GM18858 (cell line): ENCODE data around the gene ENOSF1.
"Not testable (repeated sequence)": the region's sequence is repeated elsewhere in the genome, so short reads cannot be mapped to it uniquely, and the experiment has no call there.

Source experiments
- ATAC-seq: cut with Tn5 transposase; IDR thresholded peaks from one replicate; pipeline ENCODE4 v1.9.1; 2021; ENCODE audit not compliant: unreplicated experiment

ENOSF1 gene

DNA sequence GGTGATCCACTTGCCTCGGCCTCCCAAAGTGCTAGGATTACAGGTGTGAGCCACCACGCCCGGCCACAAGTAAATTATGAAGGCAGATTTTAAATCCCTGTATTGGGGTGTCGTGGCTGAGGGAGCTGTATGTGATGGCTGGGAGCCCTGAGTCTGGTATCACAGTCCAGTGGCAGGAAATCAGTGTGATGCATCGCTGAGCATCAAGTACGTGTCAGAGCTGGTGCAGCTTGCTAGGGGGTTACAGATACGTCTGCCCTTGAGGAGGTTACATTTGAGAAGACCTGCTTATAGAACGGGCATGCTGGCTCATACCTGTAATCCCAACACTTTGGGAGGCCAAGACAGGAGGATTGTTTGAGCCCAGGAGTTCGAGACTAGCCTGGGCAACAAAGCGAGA is 4.3 kb downstream of the ENOSF1 start:
- no peak for ATAC-seq

DNA sequence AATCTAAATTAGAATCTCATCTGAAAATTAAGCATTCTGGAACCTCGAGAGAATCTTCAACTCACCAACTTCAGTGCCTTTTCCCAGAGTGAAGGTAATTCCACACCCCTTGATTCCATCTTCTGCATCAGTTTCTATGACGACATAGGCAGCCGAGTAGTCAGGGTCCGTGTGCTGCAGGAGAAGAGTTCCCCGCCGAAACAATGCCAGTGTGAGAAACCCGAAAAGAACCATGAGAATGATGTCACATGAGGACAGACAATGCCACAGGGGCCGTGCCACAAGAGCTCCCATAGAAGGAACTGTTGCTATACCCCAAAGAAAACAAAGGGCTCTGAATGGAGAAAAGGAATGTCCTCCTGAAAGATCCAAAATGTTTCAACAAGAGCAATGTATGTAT is 6.0 kb downstream of the ENOSF1 start:
- no peak for ATAC-seq

DNA sequence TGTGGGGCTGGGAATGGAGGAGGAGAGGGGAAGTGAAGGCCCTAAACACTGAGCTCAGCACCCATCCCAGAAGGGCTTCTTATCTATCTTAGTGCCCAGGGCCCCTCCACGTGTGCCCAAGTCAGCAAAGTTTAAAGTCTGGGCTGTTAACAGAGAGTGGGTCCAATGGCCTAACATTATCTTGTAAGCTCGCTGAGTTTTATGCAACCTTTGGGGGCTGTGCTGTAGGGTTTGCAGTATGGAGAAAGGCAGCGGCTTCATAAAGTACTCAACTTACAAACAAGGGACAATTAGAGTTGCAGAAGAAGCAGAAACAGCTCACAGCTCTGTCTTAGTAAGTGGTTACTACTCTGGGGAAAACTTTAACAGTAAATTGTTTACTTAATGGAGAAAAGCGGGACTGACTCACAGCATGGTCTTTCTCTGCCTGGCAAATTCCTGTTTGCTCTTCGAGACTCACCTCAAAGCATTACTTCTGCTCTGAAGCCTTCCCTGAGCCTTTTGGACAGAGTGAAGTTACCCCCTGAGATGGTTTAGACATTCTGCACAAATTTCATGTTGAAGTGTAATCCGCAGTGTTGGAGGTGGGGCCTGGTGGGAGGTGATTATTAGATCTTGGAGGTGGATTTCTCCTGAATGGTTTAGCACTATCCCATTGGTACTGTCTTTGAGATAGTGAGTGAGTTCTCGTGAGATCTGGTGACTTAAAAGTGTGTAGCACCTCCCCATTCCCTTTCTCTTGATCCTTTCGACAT is 9.0 kb downstream of the ENOSF1 start:
- ATAC-seq, result no peak

DNA sequence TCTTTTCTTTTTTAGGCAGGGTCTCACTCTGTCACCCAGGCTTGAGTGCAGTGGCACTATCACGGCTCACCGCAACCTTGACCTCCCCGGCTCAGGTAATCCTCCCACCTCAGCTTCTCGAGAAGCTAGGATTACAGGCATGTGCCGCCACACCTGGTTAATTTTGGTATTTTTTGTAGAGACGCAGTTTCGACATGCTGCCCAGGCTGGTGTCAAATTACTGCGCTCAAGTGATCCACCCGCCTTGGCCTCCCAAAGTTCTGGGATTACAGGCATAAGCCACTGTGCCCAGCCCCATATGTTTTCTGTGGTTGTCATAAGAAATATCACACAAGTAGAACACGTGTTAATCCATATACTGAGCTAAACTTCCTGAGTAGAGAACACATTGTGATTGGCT is 14.6 kb downstream of the ENOSF1 start:
- no peak for ATAC-seq

DNA sequence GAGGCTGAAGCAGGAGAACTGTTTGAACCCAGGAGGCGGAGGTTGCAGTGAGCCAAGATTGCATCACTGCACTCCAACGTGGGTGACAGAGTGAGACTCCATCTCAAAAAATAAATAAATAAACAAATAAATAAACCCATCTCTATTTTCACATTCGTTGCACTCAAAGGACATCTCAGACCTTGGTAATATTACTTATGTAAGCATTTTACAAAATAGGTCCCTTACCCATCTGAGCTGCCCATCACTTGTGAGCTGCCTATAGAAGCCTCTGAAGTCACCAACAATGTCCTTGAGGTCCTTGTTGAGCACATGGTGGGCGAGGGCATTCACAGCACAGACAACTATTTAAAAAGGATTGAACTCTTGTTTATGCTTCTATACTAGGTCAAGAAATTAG is 15.4 kb downstream of the ENOSF1 start:
- ATAC-seq, result no peak

DNA sequence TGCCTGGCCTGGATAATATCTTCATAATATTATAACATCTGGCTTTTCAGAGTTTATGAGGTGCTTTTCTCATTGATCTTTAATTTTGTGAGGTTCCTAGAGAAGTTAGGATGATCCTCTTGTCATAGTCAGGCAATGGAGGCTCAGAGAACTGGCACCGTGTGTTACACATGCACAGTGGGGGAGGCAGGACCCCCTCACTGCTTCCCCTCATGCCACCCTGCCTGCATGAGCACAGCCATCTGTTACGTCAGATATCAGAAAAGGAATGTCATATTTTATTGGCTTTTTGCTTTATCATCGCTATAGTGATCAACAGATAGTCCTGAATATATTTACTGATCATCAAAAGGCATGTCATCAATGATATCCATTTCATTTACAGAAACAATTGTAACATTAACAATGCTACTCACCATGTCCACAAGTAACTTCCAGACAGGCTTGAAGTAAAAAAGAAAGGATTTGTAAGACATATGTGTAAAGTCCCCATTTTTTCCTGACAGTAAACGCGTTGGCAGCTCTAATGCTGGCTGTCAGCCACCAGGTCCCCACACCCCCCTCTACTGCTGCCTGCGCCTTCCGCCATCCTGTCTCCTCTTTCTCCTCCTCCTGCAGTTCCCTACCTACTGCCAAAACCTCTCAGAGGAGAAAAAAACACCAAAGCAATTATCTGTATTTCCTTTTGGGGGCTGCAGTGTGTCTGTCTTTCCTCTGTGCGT is 18.8 kb downstream of the ENOSF1 start:
- ATAC-seq, result no peak

DNA sequence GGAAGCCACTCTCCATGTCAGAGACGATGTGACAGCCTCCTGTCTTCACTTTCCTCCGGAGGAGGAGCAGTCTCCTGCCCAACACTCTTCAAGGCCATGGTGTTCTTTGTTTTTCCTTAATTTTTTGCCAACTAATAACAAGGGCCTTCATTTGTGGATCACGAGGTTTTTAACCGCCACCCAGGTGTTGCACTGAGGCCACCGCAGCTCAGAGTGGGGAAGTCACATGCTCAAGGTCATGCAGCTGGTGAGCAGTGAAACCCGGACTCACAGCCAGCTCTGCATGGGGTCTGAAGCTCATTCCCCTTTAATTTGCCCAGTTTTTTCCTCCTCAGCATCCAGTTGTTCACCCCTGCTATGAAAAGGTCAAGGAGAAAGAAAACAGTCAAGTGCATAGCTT is 19.6 kb downstream of the ENOSF1 start:
- no peak for ATAC-seq

DNA sequence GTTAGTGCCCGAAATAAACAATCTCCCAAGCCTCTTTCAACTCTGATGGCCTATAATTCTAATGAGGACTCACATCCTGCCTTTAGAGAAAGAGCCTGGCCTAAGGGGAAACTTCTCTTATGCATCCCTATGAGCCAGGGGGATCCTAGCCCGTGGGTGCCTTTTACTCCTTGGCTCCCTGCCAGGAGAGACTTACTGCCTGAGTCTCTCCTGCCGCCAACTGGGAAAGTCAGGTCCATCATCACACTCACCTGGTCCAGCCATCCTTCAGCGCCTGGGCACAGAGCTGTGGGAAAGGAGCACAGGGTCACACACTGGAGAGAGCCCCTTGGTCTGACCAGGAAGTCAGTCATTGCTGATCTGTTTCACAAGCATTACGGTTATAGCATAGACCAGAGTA is 24.1 kb downstream of the ENOSF1 start:
- no peak for ATAC-seq

DNA sequence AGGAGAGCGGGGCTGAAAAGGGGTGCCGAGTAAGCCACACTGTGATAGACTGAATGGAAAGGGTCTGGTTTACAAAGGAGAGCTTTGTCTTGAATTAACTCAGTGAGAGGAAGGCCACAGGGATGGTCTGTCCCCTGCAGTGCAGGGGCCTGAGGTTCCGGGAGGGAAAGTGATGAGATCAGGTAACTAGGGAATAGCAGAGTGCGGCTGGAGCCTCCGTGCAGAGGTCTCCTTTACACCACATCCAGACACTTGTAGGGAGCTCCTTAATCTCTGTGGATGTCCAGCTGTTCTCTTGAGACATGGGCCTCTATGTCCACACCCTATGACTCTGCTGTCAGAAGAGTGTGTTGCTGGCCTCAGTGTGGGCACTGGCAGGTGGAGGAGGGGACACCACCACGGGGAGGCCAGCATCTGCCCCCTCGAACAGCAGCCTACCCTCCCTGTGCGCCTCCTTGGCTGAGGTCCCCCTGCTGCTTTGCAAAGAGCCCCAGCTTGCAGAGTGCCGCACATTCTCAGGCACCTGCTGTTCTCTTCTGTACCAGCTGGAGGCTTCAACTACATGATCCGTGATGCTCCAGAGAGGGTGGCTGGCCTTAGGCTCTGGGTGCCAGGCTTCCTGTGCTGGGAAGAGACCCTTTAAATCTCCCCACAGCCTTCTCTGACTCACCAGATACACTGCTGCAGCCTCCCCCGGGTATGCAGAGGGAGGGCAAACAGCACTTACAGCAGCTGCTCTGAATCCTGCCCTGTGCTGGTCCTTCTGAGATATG is 25.9 kb downstream of the ENOSF1 start:
- no peak for ATAC-seq

DNA sequence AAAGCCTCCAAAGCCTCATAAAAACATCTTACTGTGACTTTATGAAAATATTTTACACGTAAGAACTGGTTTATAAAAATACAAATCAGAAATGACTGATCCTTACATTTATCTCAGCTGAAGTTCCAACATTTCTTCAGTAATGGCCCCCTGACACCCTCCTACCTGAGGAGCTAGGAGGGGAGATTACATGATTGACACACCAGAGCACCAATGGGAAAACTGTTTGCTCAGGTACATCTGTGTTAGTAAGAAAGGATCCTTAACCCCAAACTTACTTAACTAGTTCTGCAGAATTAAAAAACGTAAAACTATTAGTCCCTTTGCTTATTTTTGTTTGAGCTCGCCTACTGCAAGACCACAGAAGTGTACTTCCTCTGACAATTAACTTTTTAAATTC is 27.0 kb downstream of the ENOSF1 start:
- no peak for ATAC-seq

DNA sequence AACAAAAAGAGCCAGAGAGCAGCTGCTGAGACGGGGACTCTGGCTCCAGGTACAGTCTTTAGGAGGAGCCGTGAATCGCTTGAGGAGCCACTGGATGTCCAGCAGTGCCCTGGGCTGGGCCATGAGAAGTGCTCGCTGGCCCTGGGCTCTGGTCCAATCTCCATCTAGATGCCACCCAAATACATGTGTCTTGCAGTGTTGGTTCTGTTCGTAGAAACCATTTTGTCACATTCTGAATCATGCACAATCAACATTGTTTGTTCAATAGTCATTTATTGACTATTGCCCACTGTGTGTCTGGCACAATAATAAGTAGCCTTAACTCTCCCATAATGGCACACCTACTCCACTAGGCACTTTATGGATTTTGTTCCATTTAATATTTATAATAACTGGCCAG is 28.9 kb downstream of the ENOSF1 start:
- no peak for ATAC-seq

DNA sequence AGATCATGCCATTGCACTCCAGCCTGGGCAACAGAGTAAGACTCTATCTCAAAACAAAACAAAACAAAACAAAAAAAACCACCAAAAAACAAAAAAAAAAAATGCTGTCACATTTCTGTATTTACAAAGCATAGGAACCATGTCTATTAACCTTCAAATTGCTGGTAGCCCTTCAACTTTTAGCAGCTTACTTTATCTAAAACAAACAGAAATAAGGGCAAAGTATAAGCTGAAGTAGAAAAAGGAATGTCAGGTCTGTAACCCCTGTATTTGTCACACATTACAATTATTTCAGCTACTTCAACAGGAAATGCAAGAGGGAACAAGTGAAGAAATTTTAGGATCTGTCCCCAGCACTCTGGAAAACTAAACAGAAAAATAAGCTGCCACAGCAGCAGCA is 29.6 kb downstream of the ENOSF1 start:
- ATAC-seq, result no peak

DNA sequence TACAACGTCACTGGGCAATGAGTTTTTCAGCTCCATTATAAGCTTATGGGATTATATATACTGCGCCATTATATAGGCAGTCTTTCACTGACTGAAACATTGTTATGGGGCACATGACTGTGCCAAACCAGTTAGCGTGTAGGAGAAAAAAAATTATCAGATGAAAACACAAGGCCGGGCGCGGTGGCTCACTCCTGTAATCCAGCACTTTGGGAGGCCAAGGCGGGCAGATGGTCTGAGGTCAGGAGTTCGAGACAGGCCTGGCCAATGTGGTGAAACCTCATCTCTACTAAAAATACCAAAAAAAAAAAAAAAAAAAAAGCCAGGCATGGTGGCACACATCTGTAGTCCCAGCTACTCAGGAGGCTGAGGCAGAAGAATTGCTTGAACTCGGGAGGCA is 30.0 kb downstream of the ENOSF1 start:
- ATAC-seq, result not testable (repeated sequence)

DNA sequence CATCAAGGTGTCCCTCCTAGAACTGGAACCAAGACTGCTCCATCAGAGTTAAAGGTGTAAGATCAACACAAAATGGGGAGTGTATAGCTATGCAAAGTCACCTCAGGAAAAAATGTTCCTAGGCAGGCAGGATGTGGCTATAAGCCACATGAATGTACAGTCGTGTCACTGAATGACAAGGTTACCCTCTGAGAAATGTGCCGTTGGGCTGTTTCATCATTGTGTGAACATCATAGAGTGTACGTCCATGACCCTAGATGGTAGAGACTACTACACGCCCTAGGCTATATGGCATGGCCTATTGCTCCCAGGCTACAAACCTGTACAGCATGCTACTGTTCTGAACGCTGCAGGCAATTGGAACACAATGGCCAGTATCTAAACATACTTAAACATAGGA is 30.4 kb downstream of the ENOSF1 start:
- no peak for ATAC-seq

DNA sequence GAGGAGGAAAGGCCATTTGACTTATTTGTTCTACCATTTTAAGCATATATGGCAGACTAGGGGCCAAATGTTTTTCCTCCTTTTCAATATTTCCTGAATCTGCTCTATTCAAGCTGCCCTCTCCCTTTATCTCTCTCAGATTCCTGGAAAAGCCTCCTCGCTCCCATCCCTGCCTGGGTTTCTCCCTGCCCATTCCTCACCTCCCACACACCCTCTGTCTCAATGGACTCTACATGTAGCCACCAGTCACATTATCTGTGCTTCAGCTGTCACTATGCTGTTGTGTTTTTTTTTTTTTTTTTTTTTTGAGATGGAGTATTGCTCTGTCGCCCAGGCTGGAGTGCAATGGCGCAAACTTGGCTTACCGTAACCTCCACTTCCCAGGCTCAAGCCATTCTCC is 32.0 kb downstream of the ENOSF1 start:
- ATAC-seq, result no peak

DNA sequence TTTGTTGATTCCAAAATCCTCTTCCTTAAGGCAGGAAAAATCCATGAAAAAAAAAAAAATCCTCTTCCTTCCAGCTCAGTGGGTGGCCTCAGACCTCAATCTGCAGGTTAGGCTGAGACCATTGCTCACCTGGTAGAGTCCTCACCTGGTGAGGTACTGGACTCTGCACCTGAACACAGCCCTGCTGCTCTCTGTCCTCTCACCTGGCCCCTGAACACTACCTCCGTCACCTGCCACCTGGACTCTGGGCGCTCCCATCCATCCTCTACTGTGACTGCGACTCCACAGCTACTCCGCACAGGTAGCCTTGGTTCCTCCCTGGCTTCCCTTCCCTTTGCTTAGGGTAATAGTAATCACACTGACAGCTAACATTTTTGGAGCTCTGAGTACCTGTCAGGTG is 32.9 kb downstream of the ENOSF1 start:
- no peak for ATAC-seq

DNA sequence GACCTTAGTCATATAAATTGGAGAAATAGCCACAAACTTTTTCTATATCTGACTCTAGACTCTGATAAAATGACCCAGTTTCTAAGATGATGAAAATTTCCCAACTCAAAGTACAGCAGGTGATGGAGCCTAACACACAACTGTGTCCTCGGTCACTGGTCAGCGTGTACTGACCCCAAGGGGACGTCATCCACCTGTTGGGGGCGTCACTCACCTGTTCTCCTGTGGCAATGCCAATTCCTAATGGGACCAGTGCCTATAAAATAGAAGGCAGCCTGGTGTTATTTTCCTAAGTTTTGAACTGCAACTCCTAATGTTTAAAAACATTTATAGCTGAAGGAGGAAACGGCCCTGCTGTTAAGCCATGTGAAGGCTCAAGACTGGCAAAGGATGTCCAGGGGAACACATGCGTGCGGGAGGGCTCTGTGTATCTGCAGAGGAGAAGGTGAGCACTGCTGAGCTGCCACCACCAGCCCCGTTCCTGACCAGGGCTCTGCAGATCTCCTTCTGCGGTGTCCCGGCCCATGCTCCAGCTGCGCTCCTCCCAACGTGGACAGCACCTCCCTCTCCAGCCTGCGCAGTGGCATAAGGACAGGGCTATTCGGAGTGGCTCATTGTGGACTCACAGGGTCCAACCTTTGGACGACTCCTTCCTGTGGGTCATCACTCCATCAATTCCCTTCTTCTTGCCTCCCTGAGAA is 33.8 kb downstream of the ENOSF1 start:
- no peak for ATAC-seq

DNA sequence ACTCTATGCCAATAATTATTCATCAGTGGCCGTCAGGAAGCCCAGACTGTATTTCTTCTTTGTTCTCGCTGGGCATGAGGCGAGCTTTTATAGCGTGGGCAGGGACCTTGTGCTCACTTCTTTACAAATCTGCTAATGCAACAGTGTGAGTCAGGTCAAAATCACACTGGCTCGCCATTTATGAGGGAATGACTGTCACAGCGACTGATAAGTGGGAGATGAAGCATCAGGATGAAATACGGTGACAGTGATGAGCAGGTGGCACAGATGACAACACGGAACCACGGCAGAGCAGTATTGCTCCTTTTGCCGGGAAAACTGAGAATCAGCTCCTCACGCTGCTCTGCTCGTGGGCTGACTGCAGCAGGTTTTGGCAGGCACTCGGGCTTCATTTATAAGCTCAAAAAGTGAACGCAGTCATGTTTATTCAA is 34.5 kb downstream of the ENOSF1 start:
- no peak for ATAC-seq

DNA sequence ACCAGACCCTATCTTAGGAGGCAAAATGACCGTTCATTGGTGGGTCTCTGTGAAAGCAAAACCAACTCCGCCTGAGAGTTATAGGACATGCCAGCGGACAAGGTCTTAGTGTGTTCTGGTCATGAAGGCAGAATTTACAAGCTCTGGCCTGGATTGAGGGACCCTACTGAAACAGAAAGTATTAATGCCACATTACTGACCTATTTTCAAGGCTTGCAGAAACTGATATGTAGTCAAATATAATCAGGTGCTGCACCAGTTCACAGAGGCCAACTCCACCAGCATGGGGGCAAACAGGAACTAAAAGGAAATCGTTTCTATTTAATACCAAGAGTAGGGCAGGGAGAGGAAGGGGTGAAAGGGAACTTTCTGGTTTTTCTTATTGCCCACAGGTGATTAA is 35.3 kb downstream of the ENOSF1 start:
- ATAC-seq, result no peak

DNA sequence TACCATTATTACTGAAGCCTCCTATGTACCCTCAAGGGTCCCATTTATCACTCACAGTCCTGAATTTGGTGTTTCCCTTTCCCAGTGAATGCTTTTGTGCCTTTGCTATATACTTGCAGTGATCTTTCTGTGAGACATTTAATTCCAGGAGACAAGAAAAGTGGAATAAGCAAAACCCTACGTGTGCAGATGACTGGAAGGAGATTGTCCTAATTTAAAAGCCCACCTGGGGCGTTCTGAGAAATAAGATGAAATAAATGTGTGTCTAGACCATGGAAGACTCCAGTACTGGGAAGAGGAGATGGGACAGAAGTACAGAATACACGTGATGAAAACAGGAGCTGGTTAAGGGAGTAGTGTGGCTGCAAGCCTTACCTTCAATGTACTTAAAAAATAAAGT is 35.7 kb downstream of the ENOSF1 start:
- no peak for ATAC-seq

DNA sequence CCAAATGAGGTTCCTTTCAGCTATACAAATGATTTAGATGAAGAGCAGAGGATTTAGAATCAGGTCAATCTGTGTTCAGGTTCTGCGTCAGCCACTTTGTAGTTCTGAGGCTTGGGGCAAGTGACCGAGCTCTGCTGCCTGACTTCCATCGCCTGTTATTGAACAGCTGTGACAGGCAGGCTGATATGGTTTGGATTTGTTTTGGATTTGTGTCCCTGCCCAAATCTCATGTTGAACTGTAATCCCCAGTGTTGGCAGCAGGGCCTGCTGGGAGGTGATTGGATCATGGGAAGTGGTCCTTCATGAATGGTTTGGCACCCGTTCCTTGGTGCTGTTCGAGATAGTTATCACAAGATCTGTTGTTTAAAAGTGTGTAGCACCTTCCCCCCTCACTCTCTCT is 36.4 kb downstream of the ENOSF1 start:
- ATAC-seq, result no peak
